Stimulated activated naive CD4-positive, alpha-beta T cell (primary cell): ENCODE data around the gene MPRIP.
A peak's percentile ranks its signal among the peaks of the same experiment; 100 is the strongest.

ENCODE experiments used
- DNase-seq, 6 experiments: peaks; one replicate each; lab custom pipeline; 2025; lab: John Stamatoyannopoulos, UW

The MPRIP gene

GRCh38 chr17:17214646-17215436 is 172.6 kb downstream of the MPRIP start:
- no peak for DNase-seq

GRCh38 chr17:17215575-17215974 is 173.3 kb downstream of the MPRIP start:
- DNase-seq: no peak

GRCh38 chr17:17216236-17216635 is 174.0 kb downstream of the MPRIP start:
- DNase-seq: no peak

- no peak for DNase-seq
These were observed 174.5 kb downstream of the MPRIP start for GRCh38 chr17:17216776-17217175.

GRCh38 chr17:17217995-17218394 is 175.7 kb downstream of the MPRIP start:
- DNase-seq: no peak

- DNase-seq: no peak
These were observed 178.3 kb downstream of the MPRIP start for GRCh38 chr17:17220529-17220928.

GRCh38 chr17:17221329-17221728 is 179.1 kb downstream of the MPRIP start:
- no peak for DNase-seq

GRCh38 chr17:17223736-17224135 is 181.5 kb downstream of the MPRIP start:
- DNase-seq: no peak

- no peak for DNase-seq
These were observed 181.9 kb downstream of the MPRIP start for GRCh38 chr17:17224137-17224536.

GRCh38 chr17:17225901-17226300 is 183.6 kb downstream of the MPRIP start:
- no peak for DNase-seq

- DNase-seq: no peak
These were observed 184.4 kb downstream of the MPRIP start for GRCh38 chr17:17226451-17227265.

- no peak for DNase-seq
These were observed 185.6 kb downstream of the MPRIP start for GRCh38 chr17:17227608-17228520.

- no peak for DNase-seq
These were observed 186.4 kb downstream of the MPRIP start for GRCh38 chr17:17228521-17229279.

GRCh38 chr17:17229416-17230384 is 187.4 kb downstream of the MPRIP start:
- no peak for DNase-seq

GRCh38 chr17:17231621-17232302 is 189.5 kb downstream of the MPRIP start:
- no peak for DNase-seq

GRCh38 chr17:17232303-17232621 is 190.0 kb downstream of the MPRIP start:
- DNase-seq: no peak

GRCh38 chr17:17235212-17236174 is 193.2 kb downstream of the MPRIP start:
- peak in 2 of 6 experiments; percentile 8 to 24 for DNase-seq

- DNase-seq: peak in 2 of 6 experiments; percentile 21 to 32
These were observed 194.2 kb downstream of the MPRIP start for GRCh38 chr17:17236295-17237025.
